Hippocampal formation (tissue), 2 donors: Measurements from ENCODE around the gene SRF.
"Not testable (repeated sequence)": the region's sequence is repeated elsewhere in the genome, so short reads cannot be mapped to it uniquely, and the experiment has no call there.

Source experiments
- DNase-seq, 2 donors: peaks; one replicate each; lab custom pipeline; 2025; lab: John Stamatoyannopoulos, UW

Gene SRF

GRCh38 chr6:43170931-43171706, at the start of gene SRF:
SRF (plus strand) TSS chr6:43171269; CDS start chr6:43171657, 388 bp downstream.
- peak; percentile 98 to 99 for DNase-seq

- no peak for DNase-seq
These were observed 48.9 kb upstream of the SRF start for GRCh38 chr6:43122146-43122545.

GRCh38 chr6:43123461-43124314, 47.4 kb upstream of the SRF start:
- DNase-seq, result peak in 1 of 2 donors; percentile 3

- DNase-seq, result no peak
These were observed 46.6 kb upstream of the SRF start for GRCh38 chr6:43124481-43124880.

- no peak for DNase-seq
These were observed 46.0 kb upstream of the SRF start for GRCh38 chr6:43125119-43125518.

GRCh38 chr6:43125555-43125954, 45.5 kb upstream of the SRF start:
- DNase-seq, result no peak

- no peak for DNase-seq
These were observed 43.9 kb upstream of the SRF start for GRCh38 chr6:43127180-43127579.

GRCh38 chr6:43127877-43128276, 43.2 kb upstream of the SRF start:
- DNase-seq, result no peak

- DNase-seq, result no peak
These were observed 42.1 kb upstream of the SRF start for GRCh38 chr6:43128926-43129325.

- no peak for DNase-seq
These were observed 41.5 kb upstream of the SRF start for GRCh38 chr6:43129434-43130194.

GRCh38 chr6:43130429-43130828, 40.6 kb upstream of the SRF start:
- no peak for DNase-seq

- not testable (repeated sequence) for DNase-seq
These were observed 39.7 kb upstream of the SRF start for GRCh38 chr6:43131379-43131778.

GRCh38 chr6:43138267-43138666, 32.8 kb upstream of the SRF start:
- no peak for DNase-seq

GRCh38 chr6:43139973-43140372, 31.1 kb upstream of the SRF start:
- not testable (repeated sequence) for DNase-seq

GRCh38 chr6:43141644-43142043, 29.4 kb upstream of the SRF start:
- DNase-seq, result no peak

- DNase-seq, result no peak
These were observed 29.0 kb upstream of the SRF start for GRCh38 chr6:43142101-43142500.

GRCh38 chr6:43143235-43144128, 27.6 kb upstream of the SRF start:
- peak; percentile 73 to 78 for DNase-seq

GRCh38 chr6:43144879-43145278, 26.2 kb upstream of the SRF start:
- DNase-seq, result no peak

GRCh38 chr6:43146261-43146660, 24.8 kb upstream of the SRF start:
- DNase-seq, result no peak

GRCh38 chr6:43146709-43147688, 24.1 kb upstream of the SRF start:
- DNase-seq, result no peak
